ENCODE measurements around the gene DNAJC30. TPM values are rescaled to one million over a fixed set of nuclear protein-coding genes. Genes with fewer than 3 reads are reported as not detected.
"Not testable (repeated sequence)": the region's sequence is repeated elsewhere in the genome, so short reads cannot be mapped to it uniquely, and the experiment has no call there.

DNAJC30 gene
- total and polyA plus RNA-seq, 12 donors = 7.1 to 28.2 (median 14.9) TPM

GRCh38 chr7:73668886-73669230 is 14.4 kb downstream of the DNAJC30 start:
- H3K4me3 ChIP-seq = peak overlapping the region in 1 of 4 donors; percentile 71
- H3K4me1 ChIP-seq (replicated peaks in 1 of 2) = no peaks in the 10 kb centered on the region

GRCh38 chr7:73668103-73668885 is 15.0 kb downstream of the DNAJC30 start:
- Histone ChIP-seq H3K4me1 (replicated peaks in 1 of 2) (no peaks in the 10 kb centered on the region), H3K27ac (peak overlapping the region in 1 of 5 donors; percentile 22), H3K27me3 (no peaks in the 10 kb centered on the region), H3K4me3 (peak overlapping the region in 1 of 4 donors; percentile 71), H3K36me3 (replicated peaks in 1 of 2) (no peaks in the 10 kb centered on the region), H3K9me3 (replicated peaks in 1 of 3) (no peaks in the 10 kb centered on the region)
- DNase-seq = peak in 1 of 7 donors; percentile 33
- WGBS, 4 donors = 2 to 9% (median 5%) methylated on average over 12 to 52 of the region's 52 CpGs
- no peak for TF ChIP-seq CTCF (IDR thresholded peaks at IDR 0.05)
- intact Hi-C loops (cut with DNase I) = loop anchor here (5.0 kb wide), 1 partner anchor 61 kb away; no protein-coding TSS in a partner anchor

More at GRCh38 chr7:73668886-73669230, 14.4 kb downstream of the DNAJC30 start:
- Histone ChIP-seq H3K27me3 (no peaks in the 10 kb centered on the region), H3K27ac (no peak overlapping the region), H3K9me3 (replicated peaks in 1 of 3) (no peaks in the 10 kb centered on the region), H3K36me3 (replicated peaks in 1 of 2) (no peaks in the 10 kb centered on the region)
- DNase-seq = no peak
- WGBS, 4 donors = 34 to 52% (median 41%) methylated on average over 5 of the region's 5 CpGs
- TF ChIP-seq CTCF (IDR thresholded peaks at IDR 0.05) (no peak), POLR2A (IDR thresholded peaks at IDR 0.05) (no peak)
- intact Hi-C loops (cut with DNase I) = loop anchor here (5.0 kb wide), 1 partner anchor 62 kb away; no protein-coding TSS in a partner anchor

- Histone ChIP-seq H3K4me1 (replicated peaks in 1 of 2) (no peaks in the 10 kb centered on the region), H3K9me3 (replicated peaks in 1 of 3) (no peaks in the 10 kb centered on the region), H3K27me3 (no peaks in the 10 kb centered on the region), H3K4me3 (peak within 1 kb of the TSS in 1 of 4 donors; percentile 71), H3K27ac (peak within 1 kb of the TSS in 1 of 5 donors; percentile 22), H3K36me3 (replicated peaks in 1 of 2) (no peaks in the 10 kb centered on the region)
- intact Hi-C loops (cut with DNase I) = loop anchor here (5.0 kb wide), 1 partner anchor 60 kb away; no protein-coding TSS in a partner anchor
- DNase-seq = peak; percentile 84 to 94 (median 92)
- WGBS, 4 donors = 3 to 22% (median 11%) methylated on average over 7 to 76 of the region's 79 CpGs
- TF ChIP-seq CTCF (IDR thresholded peaks at IDR 0.05) = peak in 5 of 6 experiments; percentile 13 to 99 (median 79)
- peak in 1 of 2 donors; percentile 73 for TF ChIP-seq POLR2A (IDR thresholded peaks at IDR 0.05)
Observed at GRCh38 chr7:73667344-73668102, 15.7 kb downstream of the DNAJC30 start, which contains the start of gene VPS37D. Gene VPS37D (plus strand): TSS chr7:73667831. CDS start chr7:73667959, 128 bp downstream.

GRCh38 chr7:73663033-73663432 is 20.2 kb downstream of the DNAJC30 start:
- TF ChIP-seq CTCF (IDR thresholded peaks at IDR 0.05) (no peak), POLR2A (IDR thresholded peaks at IDR 0.05) (no peak)
- no peaks in the 10 kb centered on the region for H3K27me3 ChIP-seq
- no peak for DNase-seq
- no peak overlapping the region for H3K4me3 ChIP-seq
- H3K27ac ChIP-seq = no peak overlapping the region
- H3K36me3 ChIP-seq (replicated peaks in 1 of 2) = no peaks in the 10 kb centered on the region
- H3K4me1 ChIP-seq (replicated peaks in 1 of 2) = no peaks in the 10 kb centered on the region
- intact Hi-C loops (cut with DNase I) = no loop called here
- no peaks in the 10 kb centered on the region for H3K9me3 ChIP-seq (replicated peaks in 1 of 3)

GRCh38 chr7:73660594-73660993 is 22.7 kb downstream of the DNAJC30 start:
- H3K4me1 ChIP-seq (replicated peaks in 1 of 2); intact Hi-C loops (cut with DNase I): not testable (repeated sequence)

More at GRCh38 chr7:73660594-73660993, 22.7 kb downstream of the DNAJC30 start:
- not testable (repeated sequence) for H3K4me3 ChIP-seq; DNase-seq; H3K9me3 ChIP-seq (replicated peaks in 1 of 3); H3K27ac ChIP-seq; H3K27me3 ChIP-seq; H3K36me3 ChIP-seq (replicated peaks in 1 of 2)
- 64 to 69% (median 66%) methylated on average over 4 of the region's 4 CpGs for WGBS, 4 donors

All from adrenal gland (tissue), 12 donors.